A549 (cell line): ENCODE measurements around the gene USP49. TPM values are rescaled to one million over a fixed set of nuclear protein-coding genes. Genes with fewer than 3 reads are reported as not detected.
A peak's percentile ranks its signal among the peaks of the same experiment; 100 is the strongest.

Experiments used
- ATAC-seq, 2 experiments: fragments of 200-7000 bp in 1 of 2; fragments of >200 bp in 1 of 2; cut with Nextera tagmentation in 1 of 2; cut with Tn5 transposase in 1 of 2; 3 replicates each; pipeline versions ENCODE4 v1.8.0 to v1.9.1; 2018 to 2020; ENCODE audit warnings: mild to moderate bottlenecking in 1 of 2, moderate library complexity in 1 of 2
- CTCF ChIA-PET: fragments of 300-600 bp; sonication (Branson Sonifier 250); formaldehyde crosslinking; extraction: SDS; loops from one replicate; lab custom pipeline; 2021; ENCODE audit warnings: antibody characterized with exemption, inconsistent platforms; lab: Yijun Ruan, JAX
- POLR2A ChIA-PET: fragments of 350-600 bp; formaldehyde crosslinking; extraction: SDS; loops from one replicate; lab custom pipeline; 2021; ENCODE audit warnings: antibody characterized with exemption, inconsistent platforms; lab: Yijun Ruan, JAX
- DNase-seq, 2 experiments: peaks; one replicate each; pipeline versions ENCODE4 v3.0.0 to v3.0.0-alpha.2; 2011 to 2016; ENCODE audit warnings: low read depth in 1 of 2, low spot score in 1 of 2
- FAIRE-seq: peaks from 2 replicates; lab custom pipeline; 2011; peaks lifted over from hg19 to GRCh38; lab: Jason Lieb, UNC
- H3K27ac ChIP-seq, 2 experiments: fragments of >200 bp; sonication (Bioruptor Twin); formaldehyde crosslinking; 3 replicates each; pipeline ENCODE4 v1.5.1; 2016 to 2017
- H3K4me1 ChIP-seq: fragments of >200 bp; sonication (Bioruptor Twin); formaldehyde crosslinking; 3 replicates; pipeline ENCODE4 v1.6.1; 2016
- H3K4me2 ChIP-seq: fragments of >200 bp; sonication (Bioruptor Twin); formaldehyde crosslinking; 3 replicates; pipeline ENCODE4 v1.6.1; 2016
- H3K4me3 ChIP-seq: fragments of >200 bp; sonication (Bioruptor Twin); formaldehyde crosslinking; 3 replicates; pipeline ENCODE4 v1.5.1; 2016
- H3K9me3 ChIP-seq: fragments of >200 bp; sonication (Bioruptor Twin); formaldehyde crosslinking; 3 replicates; pipeline ENCODE4 v1.6.1; 2016
- CBX2 ChIP-seq: fragments of 200-600 bp; sonication (generic); IDR thresholded peaks from 2 replicates; pipeline ENCODE4 v1.6.1; 2016; ENCODE audit warnings: low read depth, mild to moderate bottlenecking, borderline replicate concordance
- CBX8 ChIP-seq: fragments of 200-600 bp; sonication (generic); IDR thresholded peaks from 2 replicates; pipeline ENCODE4 v1.6.1; 2016
- CHD2 ChIP-seq: fragments of 150-350 bp; IDR thresholded peaks from 2 replicates; pipeline ENCODE4 v1.6.1; 2014; ENCODE audit warnings: low read length; ENCODE audit not compliant: partially characterized antibody
- CTCF ChIP-seq: fragments of >200 bp; sonication (Bioruptor Twin); formaldehyde crosslinking; IDR thresholded peaks from 3 replicates; pipeline ENCODE4 v1.5.1; 2016
- EHF ChIP-seq: fragments of 250-450 bp; sonication (Bioruptor Pico); IDR thresholded peaks from 2 replicates; pipeline ENCODE4 v1.5.0; 2020; ENCODE audit warnings: mild to moderate bottlenecking
- EHMT2 ChIP-seq: fragments of 200-600 bp; sonication (generic); IDR thresholded peaks from 2 replicates; pipeline ENCODE4 v1.6.1; 2016; ENCODE audit warnings: antibody characterized with exemption, low read depth, mild to moderate bottlenecking, moderate library complexity
- ESRRA ChIP-seq: fragments of 150-350 bp; IDR thresholded peaks from 2 replicates; pipeline ENCODE4 v1.6.1; 2014; ENCODE audit warnings: mild to moderate bottlenecking, low read length, borderline replicate concordance
- HDAC2 ChIP-seq: fragments of 200-600 bp; sonication (generic); IDR thresholded peaks from 2 replicates; pipeline ENCODE4 v1.6.1; 2016
- HES2 ChIP-seq: fragments of >200 bp; sonication (Bioruptor Twin); formaldehyde crosslinking; IDR thresholded peaks from 2 replicates; pipeline ENCODE4 v1.6.1; 2016
- HOXB13 ChIP-seq: fragments of 250-450 bp; sonication (Bioruptor Pico); IDR thresholded peaks from 2 replicates; pipeline ENCODE4 v1.5.0; 2020; ENCODE audit warnings: low read depth, mild to moderate bottlenecking, moderate library complexity
- JUN ChIP-seq, 2 experiments: fragments of >200 bp; sonication (Bioruptor Twin); formaldehyde crosslinking; IDR thresholded peaks; 2 replicates in 1 of 2; 3 replicates in 1 of 2; pipeline ENCODE4 v1.6.1; 2016 to 2017
- JUNB ChIP-seq: fragments of >200 bp; sonication (Bioruptor Twin); formaldehyde crosslinking; IDR thresholded peaks from 2 replicates; pipeline ENCODE4 v1.6.1; 2016
- KDM5A ChIP-seq: fragments of 200-600 bp; sonication (generic); IDR thresholded peaks from 2 replicates; pipeline ENCODE4 v1.6.1; 2016; ENCODE audit warnings: antibody characterized with exemption, mild to moderate bottlenecking
- MAFK ChIP-seq: fragments of 450-650 bp; IDR thresholded peaks from 2 replicates; pipeline ENCODE4 v1.6.1; 2014; ENCODE audit not compliant: partially characterized antibody
- MYC ChIP-seq: IDR thresholded peaks from 2 replicates; pipeline ENCODE4 v1.6.1; 2012; ENCODE audit warnings: mild to moderate bottlenecking, inconsistent platforms, low read length, improper control_type of control experiment, borderline replicate concordance
- NPAS2 ChIP-seq: fragments of 250-450 bp; sonication (Bioruptor Pico); IDR thresholded peaks from 2 replicates; pipeline ENCODE4 v1.8.0; 2022; ENCODE audit warnings: mild to moderate bottlenecking, moderate library complexity, borderline replicate concordance
- PHF8 ChIP-seq: fragments of 200-600 bp; sonication (generic); IDR thresholded peaks from 2 replicates; pipeline ENCODE4 v1.6.1; 2016; ENCODE audit warnings: low read depth, mild to moderate bottlenecking, antibody characterized with exemption, moderate library complexity, borderline replicate concordance
- RNF2 ChIP-seq: fragments of 200-600 bp; sonication (generic); IDR thresholded peaks from 2 replicates; pipeline ENCODE4 v1.6.1; 2016; ENCODE audit warnings: low read depth, mild to moderate bottlenecking, antibody characterized with exemption, moderate library complexity, borderline replicate concordance
- SMC3 ChIP-seq: fragments of >200 bp; sonication (Bioruptor Twin); formaldehyde crosslinking; IDR thresholded peaks from 3 replicates; pipeline ENCODE4 v1.6.1; 2018; ENCODE audit warnings: inconsistent platforms
- ZFP36 ChIP-seq: fragments of 450-650 bp; IDR thresholded peaks from 2 replicates; pipeline ENCODE4 v1.6.1; 2014; ENCODE audit warnings: borderline replicate concordance; ENCODE audit not compliant: partially characterized antibody
- ZNF302 ChIP-seq: fragments of 250-450 bp; sonication (Bioruptor Pico); IDR thresholded peaks from 2 replicates; pipeline ENCODE4 v1.9.0; 2021; ENCODE audit warnings: inconsistent platforms, mild to moderate bottlenecking, moderate library complexity
- ZSCAN20 ChIP-seq: fragments of 250-450 bp; sonication (Bioruptor Pico); IDR thresholded peaks from 2 replicates; pipeline ENCODE4 v1.8.0; 2022; ENCODE audit warnings: mild to moderate bottlenecking, moderate library complexity
- WGBS: methylation state at CpG from one replicate; pipeline ENCODE4 v1.1.6; 2017; ENCODE audit errors: missing lambda C conversion rate; 5-methylcytosine and 5-hydroxymethylcytosine counted together
- polyA plus RNA-seq, 4 experiments: library from polyadenylated mRNA; depleted of rRNA in 3 of 4; stranded (reverse); fragments of >200 nt; fragmentation: RNase III in 1 of 4; extraction: RNeasy Plus Mini Kit Qiagen cat#74134 plus additional on column Dnase treatment in 1 of 4; gene quantifications; 2 replicates in 3 of 4; 3 replicates in 1 of 4; pipeline ENCODE4 v1.2.3, GENCODE V29; 2011 to 2017
- TF ChIP-seq, protein P1 (sequence below): fragments of >200 bp; sonication (Bioruptor Twin); formaldehyde crosslinking; IDR thresholded peaks from 3 replicates; pipeline ENCODE4 v1.6.1; 2016

Gene USP49
- polyA plus RNA-seq, 2 of the 4 experiments (the other 2 are of a cell fraction): 2.9 to 4.3 TPM

DNA sequence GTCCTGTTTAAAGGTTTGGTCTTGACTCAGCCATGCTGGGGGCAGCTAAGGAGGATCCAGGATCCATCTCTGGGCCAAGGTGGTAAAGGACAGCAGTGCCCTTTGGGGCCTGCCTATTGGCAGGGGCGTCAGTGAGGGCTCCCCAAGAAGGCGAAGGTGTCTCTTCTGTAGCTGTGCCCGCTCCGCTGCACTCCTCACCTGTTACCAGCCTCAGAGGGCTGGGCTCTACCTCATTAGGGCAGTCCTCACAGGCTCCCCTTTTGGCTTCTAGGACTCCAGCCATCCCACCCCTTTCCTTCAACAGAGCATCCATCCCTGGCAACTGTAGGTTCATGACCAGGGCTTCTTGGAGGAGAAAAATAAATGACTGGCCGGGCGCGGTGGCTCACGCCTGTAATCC is 125.8 kb downstream of the USP49 start:
- FAIRE-seq (no peak), DNase-seq (no peak), ATAC-seq (no peak)
- ChIA-PET POLR2A (interaction anchor here (0.6 kb wide), 1 partner anchor 15 kb away, joined by 3 read pairs; no protein-coding TSS in a partner anchor), CTCF (interaction anchor here (1.1 to 1.4 kb wide), 3 partner anchors 10 to 378 kb away, joined by 3 to 4 read pairs (median 3); partner anchors contain the start of gene FRS3)
- H3K4me3 ChIP-seq: no peak overlapping the region
- peaks cover 20% of the 10 kb centered on the region for H3K4me1 ChIP-seq
- H3K9me3 ChIP-seq: no peaks in the 10 kb centered on the region
- no peak overlapping the region for H3K4me2 ChIP-seq
- no peak for TF ChIP-seq RNF2
- no peak for TF ChIP-seq KDM5A
- TF ChIP-seq ZSCAN20 (CRISPR knock-in tag): no peak
- no peak for TF ChIP-seq CHD2
- TF ChIP-seq SMC3: no peak
- TF ChIP-seq HOXB13 (CRISPR knock-in tag): no peak
- no peak for TF ChIP-seq HDAC2
- no peak for TF ChIP-seq CBX2
- H3K27ac ChIP-seq: peak overlapping the region in 1 of 2 experiments; percentile 59; a peak in 1 of 6 replicates
- WGBS: 96% methylated on average over 5 of the region's 8 CpGs

DNA sequence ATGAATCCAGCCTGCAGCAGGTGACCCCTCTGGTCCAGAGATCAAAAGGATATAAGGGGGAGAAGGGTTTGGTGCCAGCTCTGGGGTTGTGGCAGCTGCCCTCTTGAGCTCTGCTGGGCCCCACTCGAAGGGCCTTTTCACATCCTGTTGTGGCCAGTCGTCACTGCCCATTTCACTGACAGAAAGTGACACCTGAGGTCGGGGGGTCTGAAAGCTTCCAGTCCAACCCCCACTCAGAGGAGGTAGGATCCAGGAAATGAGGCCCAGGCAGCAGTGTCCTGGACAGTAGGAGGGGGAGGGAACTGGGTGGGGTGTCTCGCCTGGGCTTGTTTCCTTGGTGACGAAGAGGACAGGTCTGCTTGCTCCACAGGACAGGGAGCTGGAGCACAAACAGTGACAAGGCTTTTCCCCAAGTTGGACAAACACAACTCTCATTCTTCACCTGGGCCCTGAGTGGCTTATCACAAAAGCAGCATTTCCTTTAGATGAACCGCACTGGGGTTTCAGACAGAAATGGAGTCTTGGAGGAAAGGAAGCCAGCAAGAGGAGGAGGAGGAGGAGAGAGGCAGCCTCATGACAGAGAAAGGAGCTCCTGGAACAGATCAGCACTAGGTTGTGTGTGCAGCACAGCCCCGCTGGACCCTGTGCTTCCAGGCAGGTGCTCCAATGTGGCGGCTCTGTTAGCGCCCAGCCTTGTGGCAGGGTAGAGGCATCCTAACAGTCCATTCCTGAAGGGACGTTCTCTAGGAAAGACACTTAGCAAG is 126.4 kb downstream of the USP49 start:
- H3K4me1 ChIP-seq: peaks cover 20% of the 10 kb centered on the region
- FAIRE-seq: no peak
- peak in 1 of 2 experiments; percentile 29; a peak in 1 of 6 replicates for ATAC-seq

More for the DNA sequence above, 126.4 kb downstream of the USP49 start:
- Histone ChIP-seq H3K9me3 (no peaks in the 10 kb centered on the region), H3K4me3 (no peak overlapping the region), H3K27ac (peak overlapping the region in 1 of 2 experiments; percentile 59; a peak in 3 of 6 replicates), H3K4me2 (no peak overlapping the region)
- DNase-seq: peak in 1 of 2 experiments; percentile 12
- ChIA-PET POLR2A (interaction anchor here (0.7 to 0.9 kb wide), 2 partner anchors 55 to 84 kb away, joined by 3 read pairs; no protein-coding TSS in a partner anchor), CTCF (interaction anchor here (1.1 to 1.4 kb wide), 4 partner anchors 11 to 400 kb away, joined by 3 to 4 read pairs (median 3); partner anchors contain the start of gene FRS3)
- TF ChIP-seq EHMT2 (no peak), MYC (no peak), ESRRA (no peak), CBX8 (no peak), SMC3 (no peak), MAFK (no peak), EHF (CRISPR knock-in tag) (no peak), CHD2 (no peak), HES2 (no peak), NPAS2 (CRISPR knock-in tag) (no peak), ZFP36 (no peak), JUN (IDR thresholded peaks at IDR 0.05) (no peak), PHF8 (no peak), CTCF (no peak), ZNF302 (CRISPR knock-in tag) (no peak), JUNB (no peak), CBX2 (no peak)
- TF ChIP-seq, protein P1, sequence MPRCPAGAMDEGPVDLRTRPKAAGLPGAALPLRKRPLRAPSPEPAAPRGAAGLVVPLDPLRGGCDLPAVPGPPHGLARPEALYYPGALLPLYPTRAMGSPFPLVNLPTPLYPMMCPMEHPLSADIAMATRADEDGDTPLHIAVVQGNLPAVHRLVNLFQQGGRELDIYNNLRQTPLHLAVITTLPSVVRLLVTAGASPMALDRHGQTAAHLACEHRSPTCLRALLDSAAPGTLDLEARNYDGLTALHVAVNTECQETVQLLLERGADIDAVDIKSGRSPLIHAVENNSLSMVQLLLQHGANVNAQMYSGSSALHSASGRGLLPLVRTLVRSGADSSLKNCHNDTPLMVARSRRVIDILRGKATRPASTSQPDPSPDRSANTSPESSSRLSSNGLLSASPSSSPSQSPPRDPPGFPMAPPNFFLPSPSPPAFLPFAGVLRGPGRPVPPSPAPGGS: no peak
- 82% methylated on average over 8 of the region's 10 CpGs for WGBS
